Parathyroid adenoma (tissue), 2 donors: ENCODE data around the gene WASL.

Experiments used
- H2AFZ ChIP-seq: fragments of 300-600 bp; sonication (generic); one replicate; pipeline ENCODE4 v1.7.0; 2017; ENCODE audit warnings: antibody characterized with exemption, mild to moderate bottlenecking
- H3K27ac ChIP-seq: fragments of 300-600 bp; sonication (generic); one replicate; pipeline ENCODE4 v1.7.0; 2017
- H3K27me3 ChIP-seq: fragments of 300-600 bp; sonication (generic); one replicate; pipeline ENCODE4 v1.7.0; 2017; ENCODE audit warnings: low read length; ENCODE audit not compliant: control insufficient read depth, insufficient read depth
- H3K36me3 ChIP-seq: fragments of 300-600 bp; sonication (generic); one replicate; pipeline ENCODE4 v1.7.0; 2017; ENCODE audit warnings: low read length; ENCODE audit not compliant: control insufficient read depth, insufficient read depth
- H3K4me1 ChIP-seq: fragments of 300-600 bp; sonication (generic); one replicate; pipeline ENCODE4 v1.7.0; 2017; ENCODE audit warnings: control low read depth
- H3K4me2 ChIP-seq: fragments of 300-600 bp; sonication (generic); one replicate; pipeline ENCODE4 v1.7.0; 2017; ENCODE audit warnings: low read length
- H3K4me3 ChIP-seq: fragments of 300-600 bp; sonication (generic); one replicate; pipeline ENCODE4 v1.7.0; 2017; ENCODE audit warnings: low read depth, low read length
- H3K79me2 ChIP-seq: fragments of 300-600 bp; sonication (generic); one replicate; pipeline ENCODE4 v1.7.0; 2017; ENCODE audit warnings: control low read depth
- H3K9ac ChIP-seq: fragments of 300-600 bp; sonication (generic); one replicate; pipeline ENCODE4 v1.7.0; 2017; ENCODE audit warnings: mild to moderate bottlenecking
- H3K9me3 ChIP-seq: fragments of 300-600 bp; sonication (generic); one replicate; pipeline ENCODE4 v1.7.0; 2017; ENCODE audit warnings: low read length; ENCODE audit not compliant: control insufficient read depth
- TF ChIP-seq, protein P1 (sequence below): fragments of 300-600 bp; sonication (generic); IDR thresholded peaks from one replicate; pipeline ENCODE4 v1.7.0; 2017; ENCODE audit warnings: antibody characterized with exemption, mild to moderate bottlenecking
- donor health status: primary hyperparathyroidism.

Gene WASL

DNA sequence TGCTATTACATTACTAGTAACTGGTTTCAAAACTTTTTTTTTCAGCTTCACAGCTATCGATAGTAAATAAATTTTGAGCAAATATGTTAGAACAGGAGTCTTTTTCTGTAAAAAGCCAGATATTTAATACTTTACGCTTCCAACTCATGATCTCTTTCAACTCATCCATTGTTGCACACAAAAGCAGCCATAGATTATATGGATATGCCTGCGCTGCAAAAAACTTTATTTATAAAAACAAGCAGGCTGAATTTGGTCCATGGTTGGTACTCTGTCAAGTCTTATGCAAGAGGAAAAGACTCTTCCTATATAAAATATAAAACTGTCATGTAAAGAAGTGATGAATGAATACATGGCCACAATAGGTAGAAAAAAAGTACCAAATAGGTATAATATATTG is 31.1 kb downstream of the WASL start:
- Histone ChIP-seq H3K9ac (no peak overlapping the region), H2AFZ (no peak overlapping the region), H3K27ac (no peak overlapping the region), H3K36me3 (no peaks in the 10 kb centered on the region), H3K79me2 (peaks cover 32% of the 10 kb centered on the region), H3K27me3 (no peaks in the 10 kb centered on the region), H3K4me2 (no peak overlapping the region), H3K4me1 (no peaks in the 10 kb centered on the region), H3K9me3 (no peaks in the 10 kb centered on the region), H3K4me3 (no peak overlapping the region)
- TF ChIP-seq, protein P1, sequence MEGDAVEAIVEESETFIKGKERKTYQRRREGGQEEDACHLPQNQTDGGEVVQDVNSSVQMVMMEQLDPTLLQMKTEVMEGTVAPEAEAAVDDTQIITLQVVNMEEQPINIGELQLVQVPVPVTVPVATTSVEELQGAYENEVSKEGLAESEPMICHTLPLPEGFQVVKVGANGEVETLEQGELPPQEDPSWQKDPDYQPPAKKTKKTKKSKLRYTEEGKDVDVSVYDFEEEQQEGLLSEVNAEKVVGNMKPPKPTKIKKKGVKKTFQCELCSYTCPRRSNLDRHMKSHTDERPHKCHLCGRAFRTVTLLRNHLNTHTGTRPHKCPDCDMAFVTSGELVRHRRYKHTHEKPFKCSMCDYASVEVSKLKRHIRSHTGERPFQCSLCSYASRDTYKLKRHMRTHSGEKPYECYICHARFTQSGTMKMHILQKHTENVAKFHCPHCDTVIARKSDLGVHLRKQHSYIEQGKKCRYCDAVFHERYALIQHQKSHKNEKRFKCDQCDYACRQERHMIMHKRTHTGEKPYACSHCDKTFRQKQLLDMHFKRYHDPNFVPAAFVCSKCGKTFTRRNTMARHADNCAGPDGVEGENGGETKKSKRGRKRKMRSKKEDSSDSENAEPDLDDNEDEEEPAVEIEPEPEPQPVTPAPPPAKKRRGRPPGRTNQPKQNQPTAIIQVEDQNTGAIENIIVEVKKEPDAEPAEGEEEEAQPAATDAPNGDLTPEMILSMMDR: no peak

DNA sequence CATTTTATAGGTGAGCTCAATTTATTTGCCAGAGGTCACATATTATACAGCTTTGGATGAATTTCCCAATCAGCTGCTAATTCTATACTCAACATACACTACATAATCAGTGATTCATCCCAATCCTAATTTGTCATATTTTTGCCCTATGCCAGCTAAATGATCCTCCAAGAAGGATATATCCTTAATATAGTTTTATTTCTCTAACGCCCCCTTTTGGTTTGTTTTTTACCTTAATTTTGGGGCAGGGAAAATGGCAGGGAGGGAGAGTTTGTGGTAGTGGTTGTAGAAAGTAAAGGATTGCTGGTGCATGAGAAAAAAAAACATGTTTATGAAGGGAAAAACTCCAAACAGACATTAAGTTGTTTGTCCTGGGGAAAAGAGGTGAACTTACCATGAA is 31.9 kb downstream of the WASL start:
- no peak overlapping the region for H2AFZ ChIP-seq
- TF ChIP-seq, protein P1: no peak
- H3K4me1 ChIP-seq: no peaks in the 10 kb centered on the region
- peaks cover 24% of the 10 kb centered on the region for H3K79me2 ChIP-seq
- H3K9ac ChIP-seq: no peak overlapping the region
- no peak overlapping the region for H3K4me2 ChIP-seq
- no peaks in the 10 kb centered on the region for H3K36me3 ChIP-seq
- H3K9me3 ChIP-seq: no peaks in the 10 kb centered on the region
- no peak overlapping the region for H3K27ac ChIP-seq
- H3K4me3 ChIP-seq: no peak overlapping the region
- no peaks in the 10 kb centered on the region for H3K27me3 ChIP-seq

- Histone ChIP-seq H3K9me3 (no peaks in the 10 kb centered on the region), H3K4me3 (no peak overlapping the region), H3K27ac (no peak overlapping the region), H2AFZ (no peak overlapping the region), H3K27me3 (no peaks in the 10 kb centered on the region), H3K4me2 (no peak overlapping the region), H3K36me3 (no peaks in the 10 kb centered on the region), H3K4me1 (peaks cover 2% of the 10 kb centered on the region), H3K79me2 (peaks cover 24% of the 10 kb centered on the region), H3K9ac (no peak overlapping the region)
- TF ChIP-seq, protein P1: no peak
Measured at GRCh38 chr7:123715799-123716198, 33.0 kb downstream of the WASL start.

GRCh38 chr7:123715198-123715597 is 33.6 kb downstream of the WASL start:
- Histone ChIP-seq H3K4me3 (no peak overlapping the region), H3K4me1 (peaks cover 2% of the 10 kb centered on the region), H3K27ac (no peak overlapping the region), H3K4me2 (no peak overlapping the region), H3K27me3 (no peaks in the 10 kb centered on the region), H3K36me3 (no peaks in the 10 kb centered on the region), H2AFZ (no peak overlapping the region), H3K9ac (no peak overlapping the region), H3K79me2 (peaks cover 24% of the 10 kb centered on the region), H3K9me3 (no peaks in the 10 kb centered on the region)
- TF ChIP-seq, protein P1: no peak

GRCh38 chr7:123714296-123715080 is 34.3 kb downstream of the WASL start:
- peaks cover 24% of the 10 kb centered on the region for H3K79me2 ChIP-seq
- peaks cover 4% of the 10 kb centered on the region for H3K4me1 ChIP-seq
- no peaks in the 10 kb centered on the region for H3K36me3 ChIP-seq
- no peaks in the 10 kb centered on the region for H3K27me3 ChIP-seq
- H3K9ac ChIP-seq: no peak overlapping the region
- H3K4me2 ChIP-seq: no peak overlapping the region
- H2AFZ ChIP-seq: no peak overlapping the region
- no peaks in the 10 kb centered on the region for H3K9me3 ChIP-seq
- TF ChIP-seq, protein P1: no peak
- no peak overlapping the region for H3K27ac ChIP-seq
- H3K4me3 ChIP-seq: no peak overlapping the region
